ENCODE results near the gene SNRPB2. TPM values are rescaled to one million over a fixed set of nuclear protein-coding genes. Genes with fewer than 3 reads are reported as not detected.

SNRPB2 gene
- total RNA-seq, 1 donor from 2014 or later, result 34.7 TPM

DNA sequence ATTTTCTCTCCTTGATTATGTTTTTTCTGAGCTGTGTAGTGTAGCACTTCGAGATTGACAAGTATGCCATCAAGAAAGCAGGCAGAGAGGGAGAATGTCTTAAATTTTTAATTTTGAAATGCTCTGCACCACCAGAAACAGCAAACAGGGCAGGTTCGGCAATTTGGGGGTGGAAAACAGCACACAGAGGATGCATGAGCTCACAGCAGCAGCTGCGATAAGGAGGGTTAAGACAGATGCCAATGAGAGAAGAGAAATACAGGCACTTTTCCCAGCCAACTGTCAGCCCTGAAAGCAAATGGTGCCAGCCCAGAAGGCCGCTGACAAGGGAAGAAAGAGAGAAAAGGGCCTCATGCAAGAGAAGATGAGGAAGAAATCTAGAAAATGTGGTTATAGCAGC, 15.1 kb upstream of the SNRPB2 start:
- DNase-seq (ENCODE audit: missing footprints) (no peak), ATAC-seq (peak; percentile 31)
- intact Hi-C loops (cut with DNase I), result no loop called here

- intact Hi-C loops (cut with DNase I), result no loop called here
- DNase-seq (ENCODE audit: missing footprints) (no peak), ATAC-seq (no peak)
Observed at GRCh38 chr20:16719421-16719820, 10.4 kb upstream of the SNRPB2 start.

DNA sequence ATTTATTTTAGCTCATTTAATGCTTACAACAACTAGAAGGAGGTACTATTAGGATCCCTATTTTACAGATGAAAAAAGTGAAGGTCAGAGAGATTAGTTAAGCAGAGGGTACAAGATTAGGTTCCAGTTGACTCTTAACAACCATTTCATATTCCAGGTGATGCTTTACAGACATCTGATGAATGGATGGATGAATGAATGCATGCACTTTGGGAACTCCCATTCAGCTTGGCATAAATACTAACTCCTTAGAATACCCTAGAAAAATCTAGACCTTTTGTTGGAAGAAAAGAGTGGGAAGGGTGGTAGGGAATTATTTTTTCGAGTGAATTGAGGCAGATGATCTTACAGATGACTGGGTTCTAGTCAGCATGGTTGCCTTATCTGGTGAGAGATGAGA, 746 bp upstream of the SNRPB2 start:
- DNase-seq (ENCODE audit: missing footprints) (no peak), ATAC-seq (no peak)
- intact Hi-C loops (cut with DNase I), result no loop called here

DNA sequence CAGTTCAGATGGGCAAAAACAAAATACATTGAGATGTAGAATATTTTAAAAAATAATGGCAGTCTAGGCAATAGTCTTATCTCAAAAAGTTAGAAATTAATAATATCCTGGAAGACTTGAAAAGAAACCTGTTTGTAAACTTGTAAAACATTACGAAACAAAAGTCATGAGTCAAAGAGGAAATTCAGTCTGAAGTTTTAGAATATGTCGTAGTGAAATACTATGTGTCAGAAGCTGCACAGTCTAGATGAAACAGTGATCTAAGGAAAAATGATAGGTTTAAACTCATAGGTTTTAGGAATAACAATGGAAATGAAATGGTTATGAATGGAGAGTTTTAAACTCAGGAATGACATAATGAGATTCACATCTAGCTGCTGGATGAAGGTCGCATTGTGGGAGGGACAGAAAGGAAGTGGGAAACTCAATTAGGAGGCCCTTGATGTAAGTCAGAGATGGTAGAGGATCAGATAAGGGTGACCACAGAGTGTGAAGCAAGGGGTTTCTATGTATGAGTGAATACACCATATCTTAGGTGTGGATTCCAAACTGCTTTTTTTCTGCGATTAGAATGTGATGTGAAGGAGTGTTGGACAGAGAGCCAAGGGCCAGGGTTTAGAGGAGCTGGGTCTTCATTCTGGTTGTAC, 2.8 kb downstream of the SNRPB2 start:
- DNase-seq (ENCODE audit: missing footprints) (no peak), ATAC-seq (no peak)
- intact Hi-C loops (cut with DNase I), result loop anchor here (5.0 kb wide), 1 partner anchor 160 kb away; the partner anchor contains the start of gene KIF16B

DNA sequence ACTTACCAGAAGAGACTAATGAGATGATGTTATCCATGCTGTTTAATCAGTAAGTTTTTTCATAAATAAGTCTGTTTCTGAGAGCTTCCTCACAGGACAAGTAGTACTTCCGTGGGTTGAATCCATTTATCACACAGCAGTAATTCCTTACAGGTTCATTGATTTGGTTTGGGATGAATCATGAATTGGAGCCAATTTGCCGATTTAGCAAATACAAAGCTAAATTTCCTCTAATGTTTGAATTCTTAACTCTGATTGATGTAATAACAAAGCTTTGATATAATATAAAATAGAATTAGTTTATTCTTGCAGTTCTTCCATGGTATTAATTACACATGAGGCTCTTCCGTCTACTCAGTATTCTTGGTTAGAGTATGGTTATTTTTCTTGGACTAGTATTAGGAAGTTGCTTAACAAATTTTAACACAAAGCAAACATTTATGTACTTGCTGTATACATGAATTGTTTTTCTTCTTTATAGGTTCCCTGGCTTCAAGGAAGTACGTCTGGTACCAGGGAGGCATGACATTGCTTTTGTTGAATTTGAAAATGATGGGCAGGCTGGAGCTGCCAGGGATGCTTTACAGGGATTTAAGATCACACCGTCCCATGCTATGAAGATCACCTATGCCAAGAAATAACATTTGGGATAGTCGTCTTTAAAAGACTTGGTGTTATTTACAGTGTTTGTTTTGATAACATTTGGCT, 10.7 kb downstream of the SNRPB2 start:
- intact Hi-C loops (cut with DNase I), result no loop called here
- no peak for ATAC-seq
- DNase-seq (ENCODE audit: missing footprints), result no peak

- DNase-seq (ENCODE audit: missing footprints) (no peak), ATAC-seq (no peak)
- intact Hi-C loops (cut with DNase I), result no loop called here
Observed at GRCh38 chr20:16744178-16744807, 14.5 kb downstream of the SNRPB2 start.

DNA sequence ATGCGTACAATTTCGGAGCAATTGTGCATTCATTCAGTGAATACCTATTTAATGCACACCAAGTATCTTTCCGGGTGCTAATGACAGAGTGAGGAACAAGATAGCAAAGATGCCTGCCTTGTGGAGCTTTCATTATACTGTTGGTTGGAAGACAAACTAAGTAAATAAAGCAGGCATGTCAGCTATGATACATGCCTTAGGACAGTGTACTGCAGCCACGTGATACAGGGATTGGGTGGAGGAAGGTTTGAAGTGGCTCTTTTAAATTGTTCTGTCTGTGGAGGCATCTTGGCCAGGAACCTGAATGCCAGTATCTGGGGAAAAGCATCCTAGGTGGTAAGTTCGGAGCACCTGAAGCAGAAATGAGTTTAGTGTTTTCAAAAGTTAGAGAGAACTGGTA, 15.4 kb downstream of the SNRPB2 start:
- DNase-seq (ENCODE audit: missing footprints) (no peak), ATAC-seq (no peak)
- intact Hi-C loops (cut with DNase I), result no loop called here

GRCh38 chr20:16747291-16747811, 17.5 kb downstream of the SNRPB2 start:
- intact Hi-C loops (cut with DNase I), result no loop called here
- no peak for DNase-seq (ENCODE audit: missing footprints)
- no peak for ATAC-seq

DNA sequence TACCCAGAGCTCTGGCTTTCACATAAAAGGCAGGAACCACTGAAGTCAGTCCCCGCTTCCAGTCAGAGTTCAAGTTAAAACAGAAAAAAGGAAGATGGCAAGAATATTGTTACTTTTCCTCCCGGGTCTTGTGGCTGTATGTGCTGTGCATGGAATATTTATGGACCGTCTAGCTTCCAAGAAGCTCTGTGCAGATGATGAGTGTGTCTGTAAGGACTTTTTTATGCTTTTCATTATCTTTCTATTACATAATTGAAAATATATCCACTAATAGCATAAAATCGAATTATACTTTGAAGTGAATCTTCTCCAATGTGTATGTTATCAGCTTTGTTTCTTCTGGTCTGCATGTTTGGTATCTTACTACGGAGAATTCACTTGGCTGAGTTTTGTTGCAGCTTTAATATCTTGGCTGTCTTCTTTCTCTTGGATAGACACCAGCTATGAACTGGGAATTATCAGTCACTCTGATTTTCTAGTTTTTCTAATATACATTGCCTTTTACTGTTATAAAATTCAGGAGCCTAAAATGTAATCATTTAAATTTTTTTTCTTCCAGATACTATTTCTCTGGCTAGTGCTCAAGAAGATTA, 18.6 kb downstream of the SNRPB2 start, which contains the start of gene OTOR:
Gene OTOR (plus strand): TSS at position 51 of the 593 bp plus-strand sequence. CDS start 44 bp downstream, at position 95.
- intact Hi-C loops (cut with DNase I), result no loop called here
- DNase-seq (ENCODE audit: missing footprints) (no peak), ATAC-seq (no peak)

GRCh38 chr20:16749573-16749972, 19.7 kb downstream of the SNRPB2 start:
- intact Hi-C loops (cut with DNase I), result no loop called here
- DNase-seq (ENCODE audit: missing footprints) (no peak), ATAC-seq (no peak)

- intact Hi-C loops (cut with DNase I), result no loop called here
- no peak for ATAC-seq
Observed at GRCh38 chr20:16752082-16752481, 22.3 kb downstream of the SNRPB2 start.

GRCh38 chr20:16752901-16753300, 23.1 kb downstream of the SNRPB2 start:
- no peak for DNase-seq (ENCODE audit: missing footprints)
- no peak for ATAC-seq
- intact Hi-C loops (cut with DNase I), result no loop called here

More at GRCh38 chr20:16752082-16752481, 22.3 kb downstream of the SNRPB2 start:
- DNase-seq (ENCODE audit: missing footprints), result no peak

GRCh38 chr20:16758454-16759180, 28.8 kb downstream of the SNRPB2 start:
- DNase-seq (ENCODE audit: missing footprints) (no peak), ATAC-seq (no peak)
- intact Hi-C loops (cut with DNase I), result no loop called here

GRCh38 chr20:16759181-16759563, 29.3 kb downstream of the SNRPB2 start:
- intact Hi-C loops (cut with DNase I), result no loop called here
- DNase-seq (ENCODE audit: missing footprints) (no peak), ATAC-seq (no peak)

DNA sequence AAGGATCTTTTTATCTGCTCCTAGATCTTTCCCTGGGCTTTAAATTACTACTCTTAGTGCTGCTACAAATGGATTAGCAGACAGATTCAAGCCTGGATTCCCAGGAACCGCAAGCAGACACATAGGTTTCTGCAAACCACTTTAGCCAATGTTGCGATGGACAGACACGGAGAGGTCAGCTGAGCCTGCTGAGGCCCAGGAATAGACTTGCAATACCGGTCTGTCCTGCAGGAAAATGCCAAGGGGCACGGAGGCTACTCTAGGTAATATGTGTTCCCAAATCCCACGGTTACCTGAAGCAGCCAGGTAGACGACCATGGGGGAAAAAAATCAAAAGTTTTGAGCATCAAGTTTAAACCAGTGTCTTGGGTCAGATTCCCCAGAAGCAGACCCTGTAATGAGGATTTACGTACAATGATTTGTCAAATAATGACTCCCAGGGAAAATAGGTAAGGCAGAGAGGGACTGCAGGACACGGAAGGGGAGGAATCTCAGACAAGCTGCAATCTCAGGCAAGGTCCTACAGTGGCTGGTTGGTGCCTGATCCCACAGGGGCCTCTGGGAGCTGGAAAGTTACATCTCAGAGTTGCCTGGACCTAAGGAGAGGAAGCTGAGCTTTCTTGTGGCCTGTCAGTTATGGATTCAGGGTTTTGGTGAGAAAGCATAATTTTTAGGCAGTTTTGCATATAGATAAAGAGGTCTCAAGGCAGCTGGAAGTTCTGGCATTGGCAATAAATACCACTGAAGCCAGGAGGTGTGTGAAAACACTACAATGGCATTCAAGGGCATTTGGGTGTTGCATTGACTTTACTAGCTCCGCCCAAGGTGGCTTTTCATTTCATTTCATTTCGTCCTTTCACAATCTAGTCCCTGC, 30.8 kb downstream of the SNRPB2 start:
- intact Hi-C loops (cut with DNase I), result loop anchor here (5.0 kb wide), 2 partner anchors 58 to 243 kb away; no protein-coding TSS in a partner anchor
- ATAC-seq (no peak), DNase-seq (ENCODE audit: missing footprints) (no peak)

DNA sequence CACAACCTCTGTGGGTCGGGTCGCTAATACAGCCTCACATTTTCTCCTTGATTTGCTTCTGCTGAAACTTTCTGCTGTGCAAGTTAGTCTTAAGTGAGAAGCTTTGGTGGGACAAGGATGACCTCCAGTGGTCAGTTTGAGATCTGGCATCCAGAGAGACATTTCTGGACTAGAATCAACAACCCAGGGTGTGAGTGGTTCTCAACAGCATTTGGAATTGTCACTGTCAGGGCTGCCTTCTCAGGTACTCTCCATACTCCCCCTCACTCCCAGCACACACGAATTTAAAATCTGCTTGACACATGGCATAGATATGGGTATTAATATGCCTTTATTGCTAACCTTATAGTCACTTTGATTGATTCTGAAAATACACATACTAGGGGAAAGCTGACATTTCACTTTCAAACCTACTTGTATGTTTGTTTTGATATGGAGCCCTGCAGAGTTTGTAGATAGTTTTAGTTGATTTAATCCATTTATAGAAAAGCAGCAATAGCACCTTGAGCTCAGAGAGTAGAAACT, 31.5 kb downstream of the SNRPB2 start:
- intact Hi-C loops (cut with DNase I), result loop anchor here (5.0 kb wide), 2 partner anchors 59 to 244 kb away; no protein-coding TSS in a partner anchor
- DNase-seq (ENCODE audit: missing footprints), result no peak
- ATAC-seq, result peak; percentile 56

GRCh38 chr20:16764560-16764959, 34.7 kb downstream of the SNRPB2 start:
- no peak for DNase-seq (ENCODE audit: missing footprints)
- intact Hi-C loops (cut with DNase I), result loop anchor here (5.0 kb wide), 2 partner anchors 62 to 247 kb away; no protein-coding TSS in a partner anchor

More at GRCh38 chr20:16764560-16764959, 34.7 kb downstream of the SNRPB2 start:
- no peak for ATAC-seq

All from Right ventricle myocardium inferior (tissue), 1 donor.